Measurements from ENCODE around the gene CTSK. TPM values are rescaled to one million over a fixed set of nuclear protein-coding genes. Genes with fewer than 3 reads are reported as not detected.
"Not testable (repeated sequence)": the region's sequence is repeated elsewhere in the genome, so short reads cannot be mapped to it uniquely, and the experiment has no call there.

The CTSK gene
- total RNA-seq, 4 donors from 2014 or later, result 13.3 to 53.2 (median 35.8) TPM

- WGBS, 2 donors (ENCODE audit: low coverage in 1 of 2), result 80 to 89% methylated on average over 1 to 5 of the region's 5 CpGs
- Histone ChIP-seq H3K36me3 (peaks cover 0 to 21% (median 8%) of the 10 kb centered on the region in 4 donors), H3K27me3 (no peaks in the 10 kb centered on the region), H3K4me1 (no peaks in the 10 kb centered on the region), H3K27ac (no peak overlapping the region), H3K4me3 (no peak overlapping the region), H3K9me3 (no peaks in the 10 kb centered on the region)
- TF ChIP-seq POLR2AphosphoS5 (IDR thresholded peaks at IDR 0.05), result no peak
- no peak for TF ChIP-seq EP300 (IDR thresholded peaks at IDR 0.05; ENCODE audit: low read depth)
- TF ChIP-seq POLR2A (IDR thresholded peaks at IDR 0.05), result no peak
- TF ChIP-seq CTCF (IDR thresholded peaks at IDR 0.05), result no peak
- DNase-seq, result no peak
- in situ Hi-C loops (cut with MboI; ENCODE audit: low pct_ligation_motif_present in 1 of 4, low pct_unique_long_range_greater_than_20kb in 1 of 4, low sequenced_read_pairs in 3 of 4), result no loop called here
- intact Hi-C loops (cut with DNase I; ENCODE audit: low total_unique reads), result no loop called here
Observed at GRCh38 chr1:150799089-150799488, 9.0 kb downstream of the CTSK start.

DNA sequence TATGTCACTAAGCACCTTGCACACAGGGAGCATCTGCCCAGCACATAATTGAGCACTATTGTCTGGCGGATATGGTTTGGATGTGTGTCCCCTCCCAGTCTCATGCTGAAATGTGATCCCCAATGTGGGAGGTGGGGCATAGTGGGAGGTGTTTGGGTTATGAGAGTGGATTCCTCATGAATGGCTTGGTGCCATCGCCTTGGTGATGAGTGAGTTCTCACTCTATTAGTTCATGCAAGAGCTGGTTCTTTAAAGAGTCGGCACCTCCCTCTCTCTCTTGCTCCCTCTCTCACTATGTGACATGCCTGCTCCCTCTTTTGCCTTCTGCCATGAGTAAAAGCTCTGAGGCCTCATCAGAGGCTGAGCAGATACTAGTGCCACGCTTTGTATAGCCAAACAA, 9.5 kb downstream of the CTSK start:
- intact Hi-C loops (cut with DNase I; ENCODE audit: low total_unique reads) (no loop called here), in situ Hi-C loops (cut with MboI; ENCODE audit: low pct_ligation_motif_present in 1 of 4, low pct_unique_long_range_greater_than_20kb in 1 of 4, low sequenced_read_pairs in 3 of 4) (no loop called here)
- H3K27ac ChIP-seq, result no peak overlapping the region
- no peak for TF ChIP-seq EP300 (IDR thresholded peaks at IDR 0.05; ENCODE audit: low read depth)
- no peak for TF ChIP-seq CTCF (IDR thresholded peaks at IDR 0.05)
- TF ChIP-seq POLR2A (IDR thresholded peaks at IDR 0.05), result no peak
- TF ChIP-seq POLR2AphosphoS5 (IDR thresholded peaks at IDR 0.05), result no peak
- no peaks in the 10 kb centered on the region for H3K9me3 ChIP-seq
- 74 to 90% methylated on average over 2 to 4 of the region's 4 CpGs for WGBS, 2 donors (ENCODE audit: low coverage in 1 of 2)
- H3K4me3 ChIP-seq, result no peak overlapping the region
- no peaks in the 10 kb centered on the region for H3K27me3 ChIP-seq
- H3K36me3 ChIP-seq, result peaks cover 0 to 21% (median 8%) of the 10 kb centered on the region in 4 donors
- no peaks in the 10 kb centered on the region for H3K4me1 ChIP-seq
- DNase-seq, result no peak

- WGBS, 2 donors (ENCODE audit: low coverage in 1 of 2), result 85 to 89% methylated on average over 1 to 3 of the region's 3 CpGs
- no peak for TF ChIP-seq CTCF (IDR thresholded peaks at IDR 0.05)
- TF ChIP-seq POLR2AphosphoS5 (IDR thresholded peaks at IDR 0.05), result no peak
- TF ChIP-seq EP300 (IDR thresholded peaks at IDR 0.05; ENCODE audit: low read depth), result no peak
- TF ChIP-seq POLR2A (IDR thresholded peaks at IDR 0.05), result no peak
- Histone ChIP-seq H3K27ac (no peak overlapping the region), H3K4me3 (no peak overlapping the region), H3K36me3 (peaks cover 0 to 21% (median 8%) of the 10 kb centered on the region in 4 donors), H3K4me1 (no peaks in the 10 kb centered on the region), H3K27me3 (no peaks in the 10 kb centered on the region), H3K9me3 (no peaks in the 10 kb centered on the region)
- in situ Hi-C loops (cut with MboI; ENCODE audit: low pct_ligation_motif_present in 1 of 4, low pct_unique_long_range_greater_than_20kb in 1 of 4, low sequenced_read_pairs in 3 of 4), result no loop called here
- DNase-seq, result no peak
- intact Hi-C loops (cut with DNase I; ENCODE audit: low total_unique reads), result no loop called here
Observed at GRCh38 chr1:150796374-150796773, 11.7 kb downstream of the CTSK start.

DNA sequence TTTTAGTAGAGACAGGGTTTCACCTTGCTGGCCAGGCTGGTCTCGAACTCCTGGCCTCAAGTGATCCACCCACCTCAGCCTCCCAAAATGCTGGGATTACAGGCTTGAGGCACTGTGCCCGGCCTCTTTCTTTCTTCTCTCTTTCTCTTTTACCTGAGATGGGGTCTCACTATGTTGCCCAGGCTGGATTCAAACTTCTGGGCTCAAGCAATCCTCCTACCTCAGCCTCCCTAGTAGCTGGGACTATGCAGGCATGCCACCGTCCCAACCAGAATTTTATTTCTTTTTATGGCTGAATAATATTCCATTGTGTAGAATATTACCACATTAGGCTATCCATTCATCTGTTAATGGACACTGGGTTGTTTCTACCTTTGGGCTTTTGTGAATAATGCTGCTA, 14.3 kb downstream of the CTSK start:
- intact Hi-C loops (cut with DNase I; ENCODE audit: low total_unique reads); H3K9me3 ChIP-seq; H3K27ac ChIP-seq; H3K4me1 ChIP-seq; DNase-seq; in situ Hi-C loops (cut with MboI; ENCODE audit: low pct_ligation_motif_present in 1 of 4, low pct_unique_long_range_greater_than_20kb in 1 of 4, low sequenced_read_pairs in 3 of 4); H3K27me3 ChIP-seq; H3K4me3 ChIP-seq: not testable (repeated sequence)
- WGBS, 2 donors (ENCODE audit: low coverage in 1 of 2), result 80 to 95% methylated on average over 1 to 3 of the region's 3 CpGs
- peaks cover 0 to 16% (median 6%) of the 10 kb centered on the region in 4 donors for H3K36me3 ChIP-seq

GRCh38 chr1:150793221-150793620, 14.8 kb downstream of the CTSK start:
- H3K27ac ChIP-seq, result no peak overlapping the region

More at GRCh38 chr1:150793221-150793620, 14.8 kb downstream of the CTSK start:
- intact Hi-C loops (cut with DNase I; ENCODE audit: low total_unique reads), result no loop called here
- Histone ChIP-seq H3K4me1 (no peaks in the 10 kb centered on the region), H3K36me3 (peaks cover 0 to 16% (median 5%) of the 10 kb centered on the region in 4 donors), H3K4me3 (no peak overlapping the region), H3K9me3 (no peaks in the 10 kb centered on the region), H3K27me3 (no peaks in the 10 kb centered on the region)
- in situ Hi-C loops (cut with MboI; ENCODE audit: low pct_ligation_motif_present in 1 of 4, low pct_unique_long_range_greater_than_20kb in 1 of 4, low sequenced_read_pairs in 3 of 4), result no loop called here
- WGBS, 2 donors (ENCODE audit: low coverage in 1 of 2), result 58 to 68% methylated on average over 1 of the region's 1 CpG
- no peak for DNase-seq
- TF ChIP-seq POLR2AphosphoS5 (IDR thresholded peaks at IDR 0.05) (no peak), POLR2A (IDR thresholded peaks at IDR 0.05) (no peak), EP300 (IDR thresholded peaks at IDR 0.05; ENCODE audit: low read depth) (no peak), CTCF (IDR thresholded peaks at IDR 0.05) (no peak)

Measured in transverse colon (tissue), 4 donors.